HEK293T (cell line): ENCODE data around the gene MID1.
"Not testable (repeated sequence)": the region's sequence is repeated elsewhere in the genome, so short reads cannot be mapped to it uniquely, and the experiment has no call there.

Source experiments
- BHLHE40 ChIP-seq: fragments of 450-650 bp; IDR thresholded peaks from 2 replicates; pipeline ENCODE4 v1.6.1; 2016; ENCODE audit warnings: mild to moderate bottlenecking, moderate library complexity, borderline replicate concordance
- FOXM1 ChIP-seq: fragments of 450-650 bp; IDR thresholded peaks from 2 replicates; pipeline ENCODE4 v1.6.1; 2017; ENCODE audit warnings: mild to moderate bottlenecking, borderline replicate concordance
- HDGF ChIP-seq: fragments of 450-650 bp; IDR thresholded peaks from 2 replicates; pipeline ENCODE4 v1.6.1; 2017; ENCODE audit warnings: antibody characterized with exemption, borderline replicate concordance
- SP1 ChIP-seq: fragments of 450-650 bp; IDR thresholded peaks from 2 replicates; pipeline ENCODE4 v1.6.1; 2017
- TF ChIP-seq, protein P1 (sequence below): fragments of 450-650 bp; IDR thresholded peaks from 2 replicates; pipeline ENCODE4 v1.6.1; 2016

DNA sequence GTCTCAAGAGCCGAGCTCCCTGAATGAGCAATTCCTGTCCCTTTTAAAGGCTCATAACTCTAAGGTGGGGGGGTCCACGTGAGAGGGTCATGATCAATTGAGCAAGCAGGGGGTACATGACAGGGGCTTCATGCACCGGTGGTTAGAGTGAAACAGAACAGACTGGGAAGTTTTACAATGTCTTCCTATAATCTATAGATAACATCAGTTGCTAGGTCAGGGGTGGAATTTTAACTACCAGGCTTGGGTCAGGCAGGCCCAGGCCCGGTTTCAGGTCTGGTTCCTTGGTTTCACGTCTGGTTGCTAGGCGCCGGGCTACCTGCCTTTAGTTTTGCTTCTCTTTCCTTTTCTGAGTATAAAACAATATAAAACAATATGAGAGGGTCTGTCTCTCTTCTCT, 35.5 kb downstream of the MID1 start:
- TF ChIP-seq SP1, BHLHE40, HDGF, FOXM1: not testable (repeated sequence)
- TF ChIP-seq, protein P1, sequence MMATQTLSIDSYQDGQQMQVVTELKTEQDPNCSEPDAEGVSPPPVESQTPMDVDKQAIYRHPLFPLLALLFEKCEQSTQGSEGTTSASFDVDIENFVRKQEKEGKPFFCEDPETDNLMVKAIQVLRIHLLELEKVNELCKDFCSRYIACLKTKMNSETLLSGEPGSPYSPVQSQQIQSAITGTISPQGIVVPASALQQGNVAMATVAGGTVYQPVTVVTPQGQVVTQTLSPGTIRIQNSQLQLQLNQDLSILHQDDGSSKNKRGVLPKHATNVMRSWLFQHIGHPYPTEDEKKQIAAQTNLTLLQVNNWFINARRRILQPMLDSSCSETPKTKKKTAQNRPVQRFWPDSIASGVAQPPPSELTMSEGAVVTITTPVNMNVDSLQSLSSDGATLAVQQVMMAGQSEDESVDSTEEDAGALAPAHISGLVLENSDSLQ: not testable (repeated sequence)
